K562 (cell line): ENCODE measurements around the gene SLC22A3. TPM values are rescaled to one million over a fixed set of nuclear protein-coding genes. Genes with fewer than 3 reads are reported as not detected.

Experiments
- ATF2 ChIP-seq: sonication (generic); formaldehyde crosslinking; IDR thresholded peaks from 2 replicates; pipeline ENCODE4 v1.8.1; 2022; ENCODE audit warnings: missing genetic modification reagents
- C11orf30 ChIP-seq: fragments of 450-650 bp; IDR thresholded peaks from 2 replicates; pipeline ENCODE4 v1.6.1; 2016; ENCODE audit warnings: low read depth, mild to moderate bottlenecking
- FIP1L1 ChIP-seq: fragments of 200-400 bp; formaldehyde crosslinking; IDR thresholded peaks from 2 replicates; pipeline ENCODE4 v1.6.1; 2018; ENCODE audit warnings: mild to moderate bottlenecking, low read depth, low read length; ENCODE audit not compliant: poor library complexity, severe bottlenecking
- GTF3C2 ChIP-seq: IDR thresholded peaks from 3 replicates; pipeline ENCODE4 v1.6.1; 2011; ENCODE audit warnings: borderline replicate concordance, mild to moderate bottlenecking, moderate library complexity; ENCODE audit not compliant: insufficient read length; ENCODE audit errors: extremely low read depth
- MTA3 ChIP-seq: fragments of 450-650 bp; formaldehyde crosslinking; IDR thresholded peaks from 2 replicates; pipeline ENCODE4 v1.6.1; 2017; ENCODE audit warnings: mild to moderate bottlenecking, borderline replicate concordance
- MXD1 ChIP-seq: fragments of 250-450 bp; sonication (Bioruptor Pico); IDR thresholded peaks from 2 replicates; pipeline ENCODE4 v1.8.0; 2021; ENCODE audit warnings: borderline replicate concordance, mild to moderate bottlenecking, moderate library complexity; ENCODE audit not compliant: poor library complexity, severe bottlenecking
- POLR2A ChIP-seq: fragments of 450-650 bp; conservative IDR thresholded peaks from 2 replicates; pipeline ENCODE4 v1.6.1; 2016
- UBTF ChIP-seq, 2 experiments: IDR thresholded peaks; 2 replicates each; pipeline ENCODE4 v1.6.1; 2012; ENCODE audit warnings: improper control_type of control experiment in 2 of 2, low read depth in 2 of 2, low read length in 2 of 2, borderline replicate concordance in 1 of 2
- ZFP36 ChIP-seq: fragments of 150-350 bp; IDR thresholded peaks from 2 replicates; pipeline ENCODE4 v1.6.1; 2018; ENCODE audit warnings: low read length, low read depth; ENCODE audit not compliant: partially characterized antibody
- ZFP91 ChIP-seq: sonication (generic); formaldehyde crosslinking; IDR thresholded peaks from 2 replicates; pipeline ENCODE4 v1.8.0; 2022; ENCODE audit warnings: mild to moderate bottlenecking, missing genetic modification reagents
- ZNF609 ChIP-seq: sonication (generic); formaldehyde crosslinking; IDR thresholded peaks from 2 replicates; pipeline ENCODE4 v1.8.1; 2023; ENCODE audit warnings: missing genetic modification reagents, mild to moderate bottlenecking, borderline replicate concordance
- polyA plus RNA-seq, 8 experiments: library from polyadenylated mRNA; depleted of rRNA in 4 of 8; stranded (reverse) in 5 of 8; unstranded in 3 of 8; fragments of >200 nt; fragmentation: Nextera tagmentation in 2 of 8; fragmentation: Illumina TruSeq in 1 of 8; extraction: Ambion mirVana in 2 of 8; extraction: Trizol in 1 of 8; gene quantifications; 2 replicates each; pipeline versions ENCODE4 v1.2.1 to v1.2.3, GENCODE V29; 2011 to 2014; ENCODE audit warnings: inconsistent platforms in 1 of 8, missing spikeins in 1 of 8
- total RNA-seq, 7 experiments: library from RNA; depleted of rRNA in 6 of 7; stranded (reverse); fragments of >200 nt in 6 of 7; fragmentation: Illumina TruSeq in 2 of 7; extraction: Trizol in 2 of 7; gene quantifications; 2 replicates each; pipeline versions ENCODE4 v1.2.1 to v1.2.3, GENCODE V29; 2011 to 2021; ENCODE audit warnings: low replicate concordance in 1 of 7

SLC22A3 gene
- total and polyA plus RNA-seq, 9 of the 15 experiments (the other 6 are each of a cell fraction or from before 2014, with no cell fraction given): not detected

GRCh38 chr6:160398674-160399271 lies 50.6 kb downstream of the SLC22A3 start (continued):
- no peak for TF ChIP-seq GTF3C2
- TF ChIP-seq ZFP36: no peak
- no peak for TF ChIP-seq ZNF609 (CRISPR knock-in tag)
- TF ChIP-seq FIP1L1: no peak
- no peak for TF ChIP-seq MTA3
- no peak for TF ChIP-seq UBTF (IDR thresholded peaks at IDR 0.05; ENCODE audit: borderline replicate concordance in 1 of 2, low read depth in 2 of 2, low read length in 2 of 2)
- TF ChIP-seq POLR2A: no peak
- no peak for TF ChIP-seq MXD1
- TF ChIP-seq ATF2: no peak
- peak; percentile 56; the same call in 1 of the 2 replicates for TF ChIP-seq C11orf30
- no peak for TF ChIP-seq ZFP91 (CRISPR knock-in tag)
